ENCODE measurements around the gene LUZP2. TPM values are rescaled to one million over a fixed set of nuclear protein-coding genes. Genes with fewer than 3 reads are reported as not detected.

Gene LUZP2
- total and polyA plus RNA-seq, 9 of the 15 experiments (the other 6 are each of a cell fraction or from before 2014, with no cell fraction given): not detected

DNA sequence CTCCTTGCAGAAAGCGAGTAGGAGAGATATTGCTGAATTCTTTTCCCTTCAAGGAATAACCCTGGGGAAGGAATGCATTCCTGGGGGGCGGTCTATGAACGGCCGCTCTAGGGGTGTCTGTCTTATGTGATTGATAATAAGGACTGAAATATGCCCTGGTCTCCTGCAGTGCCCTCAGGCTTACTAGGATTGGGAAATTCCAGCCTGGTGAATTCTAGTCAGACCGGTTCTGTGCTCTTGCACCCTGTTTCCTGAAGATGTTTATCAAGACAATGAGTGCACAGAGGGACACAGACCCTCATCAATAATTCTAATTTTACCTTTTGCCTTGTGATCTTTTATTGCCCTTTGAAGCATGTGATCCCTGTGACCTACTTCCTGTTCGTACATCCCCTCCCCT, 140.7 kb downstream of the LUZP2 start:
- Histone ChIP-seq H3K4me1 (replicated peaks in 1 of 2; ENCODE audit: control insufficient read depth in 2 of 2, insufficient read depth in 2 of 2, low read length in 2 of 2) (no peaks in the 10 kb centered on the region), H3K9ac (ENCODE audit: insufficient read depth in 1 of 2, low read depth in 2 of 2, low read length in 2 of 2) (no peak overlapping the region), H3K4me3 (no peak overlapping the region), H3K9me1 (ENCODE audit: control insufficient read depth, insufficient read depth, low read length) (no peaks in the 10 kb centered on the region), H3K79me2 (ENCODE audit: control insufficient read depth, insufficient read depth, low read length) (no peaks in the 10 kb centered on the region), H3K27me3 (ENCODE audit: control insufficient read depth in 2 of 2, insufficient read depth in 2 of 2, low read length in 2 of 2) (no peaks in the 10 kb centered on the region), H2AFZ (ENCODE audit: low read depth, low read length) (no peak overlapping the region), H3K36me3 (ENCODE audit: control insufficient read depth, insufficient read depth, low read length) (no peaks in the 10 kb centered on the region), H3K9me3 (replicated peaks; ENCODE audit: control insufficient read depth, insufficient read depth, low read depth, low read length) (no peaks in the 10 kb centered on the region), H3K27ac (ENCODE audit: extremely low read depth, low read depth, low read length) (no peak overlapping the region), H4K20me1 (replicated peaks; ENCODE audit: control insufficient read depth, insufficient read depth, low read length) (no peaks in the 10 kb centered on the region), H3K4me2 (ENCODE audit: insufficient read depth, low read length) (no peak overlapping the region)
- ATAC-seq (no peak), FAIRE-seq (no peak), DNase-seq (ENCODE audit: extremely low read depth in 1 of 4, low spot score in 3 of 4) (no peak)
- BruUV-seq (replicated peaks): no TSS peak
- ChIA-PET POLR2A (no interaction called here), CTCF (ENCODE audit: low intra/inter-chr PET ratio) (no interaction called here)
- in situ Hi-C loops (cut with MboI) (no loop called here), intact Hi-C loops (cut with micrococcal nuclease) (no loop called here)
- TF ChIP-seq, protein P1, sequence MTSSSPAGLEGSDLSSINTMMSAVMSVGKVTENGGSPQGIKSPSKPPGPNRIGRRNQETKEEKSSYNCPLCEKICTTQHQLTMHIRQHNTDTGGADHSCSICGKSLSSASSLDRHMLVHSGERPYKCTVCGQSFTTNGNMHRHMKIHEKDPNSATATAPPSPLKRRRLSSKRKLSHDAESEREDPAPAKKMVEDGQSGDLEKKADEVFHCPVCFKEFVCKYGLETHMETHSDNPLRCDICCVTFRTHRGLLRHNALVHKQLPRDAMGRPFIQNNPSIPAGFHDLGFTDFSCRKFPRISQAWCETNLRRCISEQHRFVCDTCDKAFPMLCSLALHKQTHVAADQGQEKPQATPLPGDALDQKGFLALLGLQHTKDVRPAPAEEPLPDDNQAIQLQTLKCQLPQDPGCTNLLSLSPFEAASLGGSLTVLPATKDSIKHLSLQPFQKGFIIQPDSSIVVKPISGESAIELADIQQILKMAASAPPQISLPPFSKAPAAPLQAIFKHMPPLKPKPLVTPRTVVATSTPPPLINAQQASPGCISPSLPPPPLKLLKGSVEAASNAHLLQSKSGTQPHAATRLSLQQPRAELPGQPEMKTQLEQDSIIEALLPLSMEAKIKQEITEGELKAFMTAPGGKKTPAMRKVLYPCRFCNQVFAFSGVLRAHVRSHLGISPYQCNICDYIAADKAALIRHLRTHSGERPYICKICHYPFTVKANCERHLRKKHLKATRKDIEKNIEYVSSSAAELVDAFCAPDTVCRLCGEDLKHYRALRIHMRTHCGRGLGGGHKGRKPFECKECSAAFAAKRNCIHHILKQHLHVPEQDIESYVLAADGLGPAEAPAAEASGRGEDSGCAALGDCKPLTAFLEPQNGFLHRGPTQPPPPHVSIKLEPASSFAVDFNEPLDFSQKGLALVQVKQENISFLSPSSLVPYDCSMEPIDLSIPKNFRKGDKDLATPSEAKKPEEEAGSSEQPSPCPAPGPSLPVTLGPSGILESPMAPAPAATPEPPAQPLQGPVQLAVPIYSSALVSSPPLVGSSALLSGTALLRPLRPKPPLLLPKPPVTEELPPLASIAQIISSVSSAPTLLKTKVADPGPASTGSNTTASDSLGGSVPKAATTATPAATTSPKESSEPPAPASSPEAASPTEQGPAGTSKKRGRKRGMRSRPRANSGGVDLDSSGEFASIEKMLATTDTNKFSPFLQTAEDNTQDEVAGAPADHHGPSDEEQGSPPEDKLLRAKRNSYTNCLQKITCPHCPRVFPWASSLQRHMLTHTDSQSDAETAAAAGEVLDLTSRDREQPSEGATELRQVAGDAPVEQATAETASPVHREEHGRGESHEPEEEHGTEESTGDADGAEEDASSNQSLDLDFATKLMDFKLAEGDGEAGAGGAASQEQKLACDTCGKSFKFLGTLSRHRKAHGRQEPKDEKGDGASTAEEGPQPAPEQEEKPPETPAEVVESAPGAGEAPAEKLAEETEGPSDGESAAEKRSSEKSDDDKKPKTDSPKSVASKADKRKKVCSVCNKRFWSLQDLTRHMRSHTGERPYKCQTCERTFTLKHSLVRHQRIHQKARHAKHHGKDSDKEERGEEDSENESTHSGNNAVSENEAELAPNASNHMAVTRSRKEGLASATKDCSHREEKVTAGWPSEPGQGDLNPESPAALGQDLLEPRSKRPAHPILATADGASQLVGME (CRISPR knock-in tag; IDR thresholded peaks at IDR 0.05): no peak
- TF ChIP-seq BRD4 (IDR thresholded peaks at IDR 0.05) (no peak), KAT8 (IDR thresholded peaks at IDR 0.05; ENCODE audit: low read depth) (no peak)
- TF ChIP-seq, protein P2, sequence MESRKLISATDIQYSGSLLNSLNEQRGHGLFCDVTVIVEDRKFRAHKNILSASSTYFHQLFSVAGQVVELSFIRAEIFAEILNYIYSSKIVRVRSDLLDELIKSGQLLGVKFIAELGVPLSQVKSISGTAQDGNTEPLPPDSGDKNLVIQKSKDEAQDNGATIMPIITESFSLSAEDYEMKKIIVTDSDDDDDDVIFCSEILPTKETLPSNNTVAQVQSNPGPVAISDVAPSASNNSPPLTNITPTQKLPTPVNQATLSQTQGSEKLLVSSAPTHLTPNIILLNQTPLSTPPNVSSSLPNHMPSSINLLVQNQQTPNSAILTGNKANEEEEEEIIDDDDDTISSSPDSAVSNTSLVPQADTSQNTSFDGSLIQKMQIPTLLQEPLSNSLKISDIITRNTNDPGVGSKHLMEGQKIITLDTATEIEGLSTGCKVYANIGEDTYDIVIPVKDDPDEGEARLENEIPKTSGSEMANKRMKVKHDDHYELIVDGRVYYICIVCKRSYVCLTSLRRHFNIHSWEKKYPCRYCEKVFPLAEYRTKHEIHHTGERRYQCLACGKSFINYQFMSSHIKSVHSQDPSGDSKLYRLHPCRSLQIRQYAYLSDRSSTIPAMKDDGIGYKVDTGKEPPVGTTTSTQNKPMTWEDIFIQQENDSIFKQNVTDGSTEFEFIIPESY (CRISPR knock-in tag; IDR thresholded peaks at IDR 0.05): no peak
- 3% methylated on average over 6 of the region's 6 CpGs for WGBS (ENCODE audit: insufficient coverage, low coverage, missing lambda C conversion rate)
